Uterus (tissue), 2 donors: ENCODE data around the gene SOWAHA.

Source experiments
- POLR2A ChIP-seq, 2 donors: fragments of 450-650 bp; IDR thresholded peaks; one replicate each; pipeline ENCODE4 v1.6.1; 2016; ENCODE audit warnings: antibody characterized with exemption in 2 of 2, mild to moderate bottlenecking in 1 of 2, moderate library complexity in 1 of 2
- TF ChIP-seq, protein P1 (sequence below), 4 experiments: fragments of 200-600 bp in 2 of 4; fragments of 450-650 bp in 2 of 4; sonication (generic) in 2 of 4; IDR thresholded peaks; one replicate each; pipeline ENCODE4 v1.5.1; 2016 to 2019; ENCODE audit warnings: antibody characterized with exemption in 4 of 4, mild to moderate bottlenecking in 2 of 4, moderate library complexity in 1 of 4

DNA sequence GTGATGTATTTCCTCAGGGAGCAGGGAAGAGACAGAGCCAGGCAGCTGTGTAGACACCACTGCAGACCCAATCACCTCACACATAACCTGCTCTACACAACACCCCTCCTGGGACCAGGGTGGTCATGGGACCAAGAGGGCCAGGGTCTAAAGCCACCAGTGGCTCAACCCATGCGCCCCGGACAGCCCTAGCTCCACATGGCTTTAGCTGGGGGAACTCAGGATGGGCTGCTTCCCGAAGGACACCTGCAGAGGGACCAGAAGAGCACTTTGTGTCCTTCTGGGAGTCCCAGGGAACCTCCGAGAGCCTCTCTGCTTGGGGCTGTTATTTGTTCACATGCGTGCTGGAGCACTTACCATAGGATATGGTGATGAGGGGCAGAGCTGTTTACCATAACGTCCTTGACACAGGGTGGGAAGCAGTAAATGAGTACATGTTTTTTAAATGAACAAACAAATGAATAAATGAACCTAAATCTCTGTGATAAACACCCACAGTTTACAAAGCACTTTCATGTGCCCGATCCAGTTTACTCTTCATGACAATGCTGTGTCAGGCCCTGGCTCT, 48.3 kb upstream of the SOWAHA start:
- TF ChIP-seq, protein P1, sequence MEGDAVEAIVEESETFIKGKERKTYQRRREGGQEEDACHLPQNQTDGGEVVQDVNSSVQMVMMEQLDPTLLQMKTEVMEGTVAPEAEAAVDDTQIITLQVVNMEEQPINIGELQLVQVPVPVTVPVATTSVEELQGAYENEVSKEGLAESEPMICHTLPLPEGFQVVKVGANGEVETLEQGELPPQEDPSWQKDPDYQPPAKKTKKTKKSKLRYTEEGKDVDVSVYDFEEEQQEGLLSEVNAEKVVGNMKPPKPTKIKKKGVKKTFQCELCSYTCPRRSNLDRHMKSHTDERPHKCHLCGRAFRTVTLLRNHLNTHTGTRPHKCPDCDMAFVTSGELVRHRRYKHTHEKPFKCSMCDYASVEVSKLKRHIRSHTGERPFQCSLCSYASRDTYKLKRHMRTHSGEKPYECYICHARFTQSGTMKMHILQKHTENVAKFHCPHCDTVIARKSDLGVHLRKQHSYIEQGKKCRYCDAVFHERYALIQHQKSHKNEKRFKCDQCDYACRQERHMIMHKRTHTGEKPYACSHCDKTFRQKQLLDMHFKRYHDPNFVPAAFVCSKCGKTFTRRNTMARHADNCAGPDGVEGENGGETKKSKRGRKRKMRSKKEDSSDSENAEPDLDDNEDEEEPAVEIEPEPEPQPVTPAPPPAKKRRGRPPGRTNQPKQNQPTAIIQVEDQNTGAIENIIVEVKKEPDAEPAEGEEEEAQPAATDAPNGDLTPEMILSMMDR (IDR thresholded peaks at IDR 0.05), result no peak
- no peak for TF ChIP-seq POLR2A (IDR thresholded peaks at IDR 0.05)
